HG02884 (cell line): ENCODE data around the gene TMEM134.
"Not testable (repeated sequence)": the region's sequence is repeated elsewhere in the genome, so short reads cannot be mapped to it uniquely, and the experiment has no call there.

Experiments
- ATAC-seq: cut with Tn5 transposase; IDR thresholded peaks from one replicate; pipeline ENCODE4 v1.9.1; 2021; ENCODE audit warnings: mild to moderate bottlenecking, moderate library complexity; ENCODE audit not compliant: unreplicated experiment

Gene TMEM134, protein sequence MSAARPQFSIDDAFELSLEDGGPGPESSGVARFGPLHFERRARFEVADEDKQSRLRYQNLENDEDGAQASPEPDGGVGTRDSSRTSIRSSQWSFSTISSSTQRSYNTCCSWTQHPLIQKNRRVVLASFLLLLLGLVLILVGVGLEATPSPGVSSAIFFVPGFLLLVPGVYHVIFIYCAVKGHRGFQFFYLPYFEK

DNA sequence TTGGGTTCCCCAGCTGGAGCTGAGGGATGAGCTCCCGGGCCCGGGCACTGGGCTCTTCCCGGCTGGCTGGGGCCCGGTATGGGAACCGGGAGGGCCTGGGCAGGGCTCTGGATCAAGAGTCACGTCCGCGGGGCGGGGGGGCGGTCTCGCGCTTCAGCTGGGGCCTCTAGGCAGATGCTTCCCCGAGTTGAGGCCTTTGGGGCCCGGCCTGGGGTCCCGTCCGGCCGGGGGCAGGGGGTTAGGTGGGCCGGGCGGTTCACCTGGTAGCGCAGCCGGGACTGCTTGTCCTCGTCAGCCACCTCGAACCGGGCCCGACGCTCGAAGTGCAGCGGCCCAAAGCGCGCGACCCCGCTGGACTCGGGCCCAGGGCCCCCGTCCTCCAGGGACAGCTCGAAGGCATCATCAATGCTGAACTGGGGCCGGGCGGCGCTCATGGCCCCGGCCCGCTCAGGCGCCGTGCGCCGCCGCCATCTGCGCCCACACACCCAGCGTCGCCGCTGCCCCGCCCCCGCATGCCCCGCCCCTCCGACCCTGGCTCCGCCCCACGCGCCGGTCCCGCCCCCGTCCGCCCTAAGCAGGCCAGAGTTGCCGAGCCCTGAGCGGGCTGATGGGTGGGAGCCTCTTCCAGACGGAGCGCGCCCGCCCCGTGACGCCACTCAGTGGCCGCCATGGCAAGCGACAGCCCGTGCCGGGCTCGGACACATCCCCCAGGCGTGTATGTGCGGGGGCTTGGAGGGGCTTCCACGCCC lies at the start of gene TMEM134:
Gene TMEM134 (minus strand): TSS at position 493 of the 749 bp plus-strand sequence. CDS start 59 bp downstream, at position 434.
- peak; percentile 71 for ATAC-seq

DNA sequence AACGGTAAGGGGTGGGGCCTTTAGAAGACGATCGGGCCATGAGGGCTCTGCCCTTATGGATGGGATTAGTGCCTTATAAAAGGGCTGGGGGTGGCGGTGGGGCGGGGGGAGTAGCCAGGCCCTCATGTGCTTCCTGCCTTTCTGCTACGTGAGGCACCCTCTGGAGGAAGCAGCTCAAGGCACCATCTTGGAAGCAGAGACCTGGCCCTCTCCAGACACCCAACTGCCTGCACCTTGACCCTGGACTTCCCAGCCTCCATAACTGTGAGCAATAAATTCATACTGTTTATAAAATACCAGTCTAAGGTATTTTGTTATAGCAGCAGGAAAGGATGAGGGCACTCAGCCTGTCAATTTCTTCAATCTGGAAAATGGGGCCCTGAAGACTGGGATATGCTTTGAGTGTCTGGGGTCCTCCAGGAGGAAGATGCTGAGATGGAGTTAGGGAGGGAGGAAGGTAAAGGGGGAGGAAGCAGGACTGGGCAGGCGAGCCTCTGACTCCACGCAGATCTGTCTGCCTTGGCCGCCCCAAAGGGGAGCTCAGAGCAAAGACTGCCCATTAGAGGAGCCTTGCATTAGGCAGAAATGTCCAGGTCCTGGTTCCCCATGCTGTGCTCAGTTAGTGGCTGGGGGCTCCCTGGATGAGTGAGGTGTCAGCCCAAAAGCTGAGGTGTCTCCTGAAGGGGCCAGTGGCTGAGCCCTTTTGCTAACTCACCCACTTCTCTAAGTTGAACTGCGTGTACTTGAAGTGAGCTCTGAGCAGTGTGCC lies 48.9 kb upstream of the TMEM134 start:
- no peak for ATAC-seq

DNA sequence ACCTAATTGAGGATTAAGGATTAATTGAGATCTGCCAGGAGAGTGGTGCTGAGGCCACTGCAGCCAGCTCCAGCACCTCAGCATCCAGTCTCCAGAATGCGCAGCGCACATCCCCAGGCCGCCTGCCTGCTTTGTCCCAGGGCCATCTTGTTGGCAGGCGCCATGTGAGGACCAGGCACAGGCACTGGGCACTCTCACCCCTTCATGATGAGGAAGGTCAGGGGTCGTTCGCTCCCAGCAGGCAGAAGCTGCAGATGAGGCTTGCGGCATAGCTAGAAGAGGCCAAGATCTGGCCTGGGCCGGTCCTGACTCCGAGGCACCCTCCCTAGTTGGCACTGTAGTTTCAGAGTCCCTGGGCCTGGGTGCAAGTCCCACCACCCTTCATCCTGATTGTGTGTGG lies 47.8 kb upstream of the TMEM134 start:
- no peak for ATAC-seq

DNA sequence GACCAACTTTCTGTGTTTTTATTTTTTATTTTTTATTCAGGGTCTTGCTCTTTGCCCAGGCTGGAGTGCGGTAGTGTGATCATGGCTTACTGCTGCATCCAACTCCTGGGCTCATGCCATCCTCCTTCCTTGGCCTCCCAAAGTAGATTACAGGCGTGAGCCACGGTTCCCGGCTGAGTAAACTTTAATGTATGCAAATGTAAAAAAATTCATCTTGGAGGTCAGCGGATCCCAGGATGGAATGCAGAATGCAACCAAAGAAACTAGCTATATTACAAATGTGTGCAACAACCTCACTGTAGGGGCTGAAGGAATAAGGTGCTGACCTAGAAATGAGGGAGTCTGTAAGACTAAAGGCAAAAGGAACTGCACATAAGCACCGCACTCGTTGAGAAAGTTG lies 45.1 kb upstream of the TMEM134 start:
- no peak for ATAC-seq

DNA sequence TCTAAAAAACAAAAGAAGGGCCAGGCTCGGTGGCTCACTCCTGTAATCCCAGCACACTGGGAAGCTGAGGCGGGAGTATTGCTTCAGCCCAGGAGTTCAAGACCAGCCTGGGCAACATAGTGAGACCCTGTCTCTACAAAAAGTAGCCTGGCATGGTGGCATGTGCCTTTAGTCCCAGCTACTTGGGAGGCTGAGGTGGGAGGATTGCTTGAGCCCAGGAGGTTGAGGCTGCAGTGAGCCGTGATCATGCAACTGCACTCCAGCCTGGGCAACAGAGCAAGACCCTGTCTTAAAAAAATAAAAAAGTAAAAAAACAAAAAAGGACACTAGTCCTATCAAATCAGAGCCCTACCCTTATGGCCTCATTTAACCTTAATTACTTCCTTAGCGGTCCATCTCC lies 42.5 kb upstream of the TMEM134 start:
- not testable (repeated sequence) for ATAC-seq

DNA sequence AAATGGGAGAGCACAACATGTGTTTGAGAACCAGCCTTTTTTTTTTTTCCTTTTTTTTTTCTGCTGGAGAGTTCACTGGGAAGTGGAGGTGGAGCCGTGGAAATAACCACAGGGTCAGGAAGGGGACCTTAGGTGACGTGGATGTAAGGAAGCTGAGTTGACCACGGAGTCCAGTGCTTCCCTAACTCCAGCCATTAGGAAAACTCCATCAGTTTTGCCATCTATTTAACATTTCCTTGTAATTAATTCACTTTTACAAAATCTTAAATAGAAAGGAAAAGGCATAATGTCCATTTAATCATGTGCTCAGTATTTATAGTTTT lies 40.9 kb upstream of the TMEM134 start:
- ATAC-seq = no peak

DNA sequence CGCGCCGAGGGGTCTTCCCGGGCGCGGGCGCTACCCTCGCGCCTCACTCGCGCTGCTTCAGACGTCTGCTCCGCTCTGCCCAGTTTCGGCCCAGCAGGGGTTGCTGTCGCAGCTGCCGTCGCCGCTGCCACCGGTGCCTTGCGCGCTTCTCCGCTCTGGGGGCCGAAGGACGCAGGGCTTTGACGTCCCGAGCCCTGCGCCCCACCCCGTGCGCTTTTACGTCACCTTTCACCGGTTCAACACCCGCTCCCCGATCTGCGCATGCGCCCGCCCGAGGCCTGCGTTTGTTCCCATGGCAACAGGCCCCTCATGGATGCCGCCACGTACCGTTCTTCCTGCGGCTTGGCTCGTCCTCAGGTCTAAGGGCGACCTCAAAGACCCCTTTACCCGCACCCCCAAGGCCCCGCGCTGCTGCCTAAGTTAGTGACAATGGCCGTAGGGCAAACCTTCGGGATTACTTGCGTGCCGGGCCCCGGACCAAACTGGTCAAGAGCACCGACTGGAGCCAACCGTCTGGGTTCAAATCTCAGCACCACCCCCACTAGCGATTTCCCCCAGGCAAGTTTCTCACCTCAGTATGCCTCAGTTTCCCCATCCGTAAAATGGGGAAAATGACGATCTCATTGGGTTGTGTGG lies 39.6 kb upstream of the TMEM134 start:
- peak; percentile 45 for ATAC-seq

DNA sequence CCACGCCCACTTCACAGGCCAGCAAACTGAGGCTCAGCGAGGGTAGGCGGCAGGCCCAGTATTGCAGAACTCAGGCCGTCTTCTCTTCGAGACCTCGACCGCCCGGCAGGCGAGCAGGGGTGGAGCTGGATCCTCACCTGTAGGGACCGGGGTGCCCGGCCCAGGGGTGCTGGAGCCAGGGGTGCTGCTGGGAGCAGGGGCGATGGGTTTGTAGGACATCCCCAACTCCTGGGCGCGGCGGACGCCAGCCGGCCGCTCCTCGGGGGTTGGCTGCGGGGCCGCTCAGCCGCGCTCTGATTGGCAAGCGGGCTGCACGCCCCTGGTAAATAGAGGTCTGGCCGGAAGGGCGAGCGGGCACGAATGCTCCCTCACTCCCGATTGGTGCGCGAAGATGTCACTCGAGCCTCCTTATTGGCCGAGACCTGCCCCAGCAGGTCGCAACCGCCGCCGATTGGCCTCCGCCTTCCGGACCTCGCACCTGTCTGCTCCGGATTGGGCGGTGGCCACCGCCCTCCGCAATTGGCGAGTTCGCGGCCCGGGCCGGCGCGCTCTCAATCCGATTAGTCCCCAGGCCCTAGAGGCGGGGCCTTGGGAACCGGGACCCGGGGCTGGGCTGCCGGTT lies 38.9 kb upstream of the TMEM134 start, which contains the start of gene CDK2AP2:
Gene CDK2AP2 (minus strand): TSS at position 299 of the 622 bp plus-strand sequence. CDS start 80 bp downstream, at position 219.
- peak; percentile 72 for ATAC-seq

DNA sequence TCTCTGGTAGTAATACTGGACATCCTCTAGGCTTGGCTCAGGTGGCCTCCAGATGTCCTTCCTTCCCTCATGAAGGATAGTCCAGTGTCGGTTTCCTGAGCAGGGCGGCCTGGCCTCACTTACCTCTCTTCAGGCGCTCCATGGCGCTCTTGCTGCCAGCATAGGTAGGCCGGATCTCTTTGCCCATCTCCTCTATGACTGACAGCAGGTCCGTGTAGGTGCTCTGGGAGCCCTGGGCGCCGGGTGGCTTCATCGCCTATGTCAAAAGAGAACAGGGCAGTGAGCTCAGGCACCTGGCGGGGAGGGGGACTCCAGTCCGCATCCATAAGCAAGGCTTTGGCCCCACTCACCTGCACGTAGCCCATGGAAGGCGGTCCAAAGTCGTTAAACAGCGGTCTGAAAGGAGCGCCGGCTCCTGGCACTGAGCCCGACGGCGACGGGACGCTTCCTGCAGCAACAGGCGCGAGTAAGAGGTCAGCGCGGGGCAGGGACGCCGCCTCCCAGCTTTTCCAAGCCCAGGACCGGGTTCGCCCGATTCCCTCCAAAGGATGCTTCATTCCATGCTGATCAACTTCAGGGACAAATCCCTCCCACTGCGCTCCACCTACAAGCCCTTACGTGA lies 38.3 kb upstream of the TMEM134 start:
- no peak for ATAC-seq

DNA sequence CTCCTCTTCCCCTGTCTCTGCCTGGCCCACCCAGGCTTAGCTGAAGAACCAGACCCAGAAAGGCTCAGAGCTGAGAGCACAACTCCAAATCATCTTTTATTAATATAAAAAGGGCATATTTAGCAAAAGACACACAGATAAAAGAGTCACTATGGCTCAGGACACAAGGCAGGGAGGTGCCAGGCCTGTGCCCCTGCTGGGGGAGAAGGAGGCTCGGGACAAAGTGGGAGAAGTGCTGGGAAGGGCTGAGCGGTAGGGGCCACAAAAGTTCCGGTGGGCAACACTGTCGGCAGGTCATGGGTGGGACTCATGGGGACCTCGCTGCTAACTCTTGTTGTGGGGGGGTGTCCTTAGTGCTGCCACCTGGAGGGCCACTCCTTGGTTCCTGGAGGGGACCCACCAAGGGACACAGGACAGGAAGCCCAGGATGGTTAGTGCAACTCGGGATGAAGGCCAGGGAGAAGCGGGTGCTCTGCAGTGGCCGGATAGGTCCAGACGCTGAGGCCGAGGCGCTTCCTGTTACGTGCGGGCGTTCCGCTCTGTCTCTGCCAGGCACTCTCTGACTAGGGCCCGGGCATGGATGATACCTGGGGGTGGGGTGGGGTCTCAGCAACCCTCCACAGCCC lies 37.5 kb upstream of the TMEM134 start:
- no peak for ATAC-seq

DNA sequence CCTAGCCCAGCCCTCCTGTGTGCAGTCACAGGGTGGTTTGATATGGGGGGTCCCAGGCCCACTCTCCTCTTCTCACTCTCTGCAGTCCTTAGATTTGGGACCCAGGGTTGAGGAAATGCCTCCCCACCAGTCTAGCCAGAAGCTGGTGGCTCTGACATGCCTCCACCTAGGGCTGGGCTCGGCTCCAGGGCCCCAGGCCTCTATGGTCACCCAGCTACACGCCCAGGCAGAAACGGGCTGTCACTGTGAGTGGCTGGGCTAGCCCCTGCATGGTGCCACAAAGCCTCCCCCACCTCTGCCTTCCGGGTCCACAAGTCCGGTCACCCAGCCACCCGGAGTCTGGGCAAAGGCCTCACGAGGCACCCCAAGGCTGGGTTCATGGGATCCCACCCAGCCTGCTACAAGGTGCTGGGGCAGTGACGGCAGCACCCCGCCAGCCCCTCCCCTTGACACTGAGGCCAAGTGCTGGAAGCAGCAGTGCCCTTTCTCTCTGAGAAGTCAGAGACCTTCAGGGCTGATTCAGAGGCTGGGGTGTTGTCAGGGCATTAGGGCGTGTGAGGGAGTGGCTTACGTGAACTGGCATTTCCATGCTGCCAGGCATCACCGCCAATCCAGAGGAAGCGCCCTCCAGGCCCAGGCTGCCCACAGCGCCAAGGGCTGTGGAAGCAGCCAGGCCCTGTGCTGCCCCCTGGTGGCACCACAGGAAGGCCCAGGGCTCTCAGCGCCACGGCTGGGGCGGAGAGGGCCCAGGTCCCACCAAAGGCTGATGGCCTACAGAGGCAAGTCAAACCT lies 36.8 kb upstream of the TMEM134 start:
- no peak for ATAC-seq

DNA sequence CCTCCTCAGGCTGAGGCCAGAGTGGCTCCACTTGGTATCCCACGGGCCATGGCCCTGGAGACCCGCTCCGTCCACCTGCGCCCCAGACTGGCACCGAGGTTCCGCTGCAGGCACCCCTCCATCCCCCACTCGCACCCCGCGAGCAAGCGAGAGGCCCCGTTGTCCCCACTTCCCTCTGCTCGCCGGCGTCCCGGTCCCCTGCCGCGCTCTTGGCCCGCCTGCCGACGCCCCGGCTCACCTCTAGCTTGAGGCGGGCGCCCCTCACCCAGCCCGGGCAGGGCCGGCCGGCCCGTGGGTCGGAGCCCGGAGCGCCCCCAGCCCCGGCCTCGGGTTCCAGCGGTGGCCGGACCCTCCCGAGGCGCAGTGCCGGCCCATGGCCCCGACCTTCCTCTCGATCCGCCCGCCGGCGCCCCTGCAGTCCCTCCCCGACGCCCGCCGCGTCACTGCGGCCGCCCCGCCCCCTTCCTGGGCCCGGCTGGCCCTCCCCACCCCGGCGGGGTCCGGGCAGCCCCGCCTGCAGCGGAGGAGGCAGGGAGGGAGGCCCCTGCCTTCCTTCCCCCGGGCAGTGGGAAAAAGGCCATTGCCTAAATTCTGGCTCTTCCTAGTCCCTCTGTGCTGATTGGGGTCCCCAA lies 36.0 kb upstream of the TMEM134 start, which contains the start of gene PITPNM1:
Gene PITPNM1 (minus strand): TSS at position 414 of the 632 bp plus-strand sequence. CDS start 1,183 bp downstream, outside the sequence.
- ATAC-seq = no peak

DNA sequence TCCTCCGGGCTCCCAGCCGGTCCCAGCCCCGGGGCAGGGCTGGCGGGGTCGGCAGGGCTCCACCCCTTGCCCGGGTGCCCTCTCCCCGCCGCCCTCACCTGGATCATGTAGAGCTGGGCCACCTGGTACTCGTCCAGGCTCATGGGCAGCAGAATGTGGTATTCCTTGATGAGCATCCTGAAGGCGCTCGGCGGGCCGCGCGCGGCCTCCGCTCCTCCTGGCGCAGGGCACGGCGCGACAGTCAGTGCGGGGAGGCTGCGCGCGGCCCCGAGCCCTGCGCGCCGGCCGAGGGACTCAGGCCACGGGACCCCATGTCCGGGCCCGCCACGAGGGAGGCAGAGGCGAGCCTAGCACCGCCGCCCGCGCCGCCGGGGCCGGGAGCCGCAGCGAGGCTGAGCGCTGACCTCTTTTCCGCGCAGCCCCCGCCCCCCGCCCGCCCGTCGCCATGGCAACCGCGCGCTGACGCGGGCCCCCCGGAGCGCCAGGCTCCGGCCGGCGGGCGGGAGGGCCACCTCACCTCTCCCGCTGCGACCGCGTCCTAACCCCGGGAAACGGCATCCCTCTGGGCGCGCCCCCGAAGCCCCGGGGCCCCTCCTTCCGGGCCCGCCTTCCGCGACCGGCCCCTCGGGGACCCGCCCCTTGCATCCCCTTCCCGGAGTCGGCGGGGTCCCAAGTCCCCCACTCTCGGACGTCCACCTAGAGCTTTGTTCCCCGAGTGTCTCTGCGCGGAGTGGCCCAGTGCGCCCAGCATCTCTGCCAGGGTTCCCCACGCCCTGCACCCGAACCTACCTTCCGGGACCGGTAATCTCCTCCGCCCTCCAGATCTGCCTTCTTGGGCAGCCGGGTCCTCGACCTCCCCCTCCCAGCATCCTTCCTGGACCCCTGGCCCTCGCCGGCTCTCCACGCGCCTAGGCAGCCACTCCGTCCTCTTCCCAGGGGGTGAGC lies 35.2 kb upstream of the TMEM134 start:
- no peak for ATAC-seq

DNA sequence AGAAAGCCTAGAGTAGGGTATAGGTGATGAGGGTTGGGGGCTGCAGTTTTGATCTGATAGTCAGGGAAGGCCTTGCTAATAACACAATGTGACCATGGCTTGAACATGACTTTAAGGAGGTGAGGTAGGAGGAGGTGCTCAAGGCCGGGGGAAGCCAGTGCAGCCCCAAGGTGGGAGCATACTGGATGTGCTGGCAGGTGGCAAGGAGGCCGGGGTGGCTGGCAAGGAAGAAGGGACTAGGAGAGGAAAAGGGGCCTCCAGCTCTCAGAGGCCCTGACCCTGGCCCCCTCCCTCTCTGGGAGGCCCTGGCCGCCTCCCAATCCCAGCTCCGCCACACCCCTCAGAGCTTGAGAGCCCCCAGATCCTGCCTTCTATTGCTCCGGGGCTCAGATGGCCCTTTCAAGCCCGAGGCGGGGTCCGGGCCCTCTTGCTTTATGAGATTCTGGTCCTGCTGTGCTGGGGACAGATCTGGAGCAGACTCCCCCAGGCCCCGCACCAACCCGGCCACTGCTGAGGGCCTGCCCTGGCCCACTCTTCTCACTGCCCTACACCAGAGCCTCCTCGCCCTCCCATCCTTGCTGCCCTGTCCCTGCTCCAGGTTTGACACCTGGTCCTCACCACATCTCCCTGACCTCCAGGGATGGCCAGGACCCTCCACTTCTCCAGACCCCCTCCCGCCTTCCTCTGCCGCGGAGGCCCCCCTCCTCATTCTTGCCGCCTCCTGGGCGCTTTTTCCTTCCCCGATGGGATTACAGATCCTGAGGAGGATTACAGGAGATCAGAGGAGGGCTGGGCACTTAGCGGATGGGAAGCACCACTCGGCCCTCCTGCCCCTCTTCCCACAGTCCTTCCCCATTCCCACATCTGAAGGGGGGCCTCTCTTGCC lies 34.3 kb upstream of the TMEM134 start:
- no peak for ATAC-seq

DNA sequence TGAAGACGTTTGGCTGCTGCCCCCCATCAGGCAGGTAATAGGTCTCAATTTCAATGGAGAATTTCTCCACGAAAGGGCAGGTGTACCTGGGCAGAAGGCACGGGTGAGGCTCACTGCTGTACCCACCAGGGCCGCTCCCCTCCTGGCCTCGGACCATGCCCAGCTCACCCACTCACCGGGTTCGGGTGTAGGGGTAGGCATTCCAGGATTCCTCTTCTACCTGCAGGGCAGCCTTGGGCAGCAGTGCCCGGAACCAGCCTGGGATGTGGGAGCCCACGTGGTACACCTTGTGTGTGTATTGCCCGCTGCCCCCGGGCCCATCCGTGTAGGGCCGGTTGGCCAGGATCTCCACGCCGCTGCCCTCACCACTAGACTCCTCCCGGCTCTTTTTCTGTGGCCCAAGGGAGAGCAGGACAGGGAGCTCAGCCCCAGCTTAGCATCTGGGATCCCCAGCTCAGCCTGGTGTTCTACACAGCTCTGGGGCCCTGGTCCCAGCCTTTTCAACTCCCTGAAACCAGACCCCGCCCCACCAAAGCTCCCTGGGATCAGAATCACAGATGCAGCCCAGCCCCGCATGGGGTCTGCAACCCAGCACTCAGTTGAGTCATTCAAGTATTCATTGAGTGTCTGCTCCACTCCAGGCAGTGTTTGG lies 33.4 kb upstream of the TMEM134 start:
- no peak for ATAC-seq

DNA sequence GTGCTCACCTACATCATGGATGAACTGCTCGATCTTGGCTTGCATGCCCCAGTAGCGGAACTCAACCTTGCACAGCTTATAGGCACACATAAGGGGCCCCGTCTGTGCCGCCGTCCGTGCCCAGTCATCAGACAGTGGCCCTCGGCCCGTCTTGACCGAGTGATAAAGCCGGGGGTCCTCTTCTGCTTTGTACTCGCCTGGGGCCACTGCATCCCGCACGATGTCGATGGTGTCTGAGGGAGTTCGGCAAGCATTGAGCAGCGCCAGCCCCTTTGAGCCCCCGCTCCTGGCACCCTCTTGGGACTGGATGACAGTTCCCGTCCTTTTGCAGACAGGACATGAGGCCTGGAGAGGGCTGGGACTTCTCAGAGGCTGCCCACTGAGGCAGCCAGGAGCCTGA lies 32.8 kb upstream of the TMEM134 start:
- ATAC-seq = no peak
